NCI-H2227 treated with DMSO at 0.1 percent for 48 hours (cell line): ENCODE results near the gene CYBRD1.

Source experiments
- DNase-seq: peaks from one replicate; lab custom pipeline; 2025; lab: John Stamatoyannopoulos, UW

Gene CYBRD1

GRCh38 chr2:171602352-171602751, 80.1 kb downstream of the CYBRD1 start:
- DNase-seq = no peak
